G401.6 (cell line): ENCODE data around the gene ALDH1A3.

Experiments used
- FAIRE-seq: peaks from 2 replicates; lab custom pipeline; 2012; peaks lifted over from hg19 to GRCh38; lab: Jason Lieb, UNC

The ALDH1A3 gene

DNA sequence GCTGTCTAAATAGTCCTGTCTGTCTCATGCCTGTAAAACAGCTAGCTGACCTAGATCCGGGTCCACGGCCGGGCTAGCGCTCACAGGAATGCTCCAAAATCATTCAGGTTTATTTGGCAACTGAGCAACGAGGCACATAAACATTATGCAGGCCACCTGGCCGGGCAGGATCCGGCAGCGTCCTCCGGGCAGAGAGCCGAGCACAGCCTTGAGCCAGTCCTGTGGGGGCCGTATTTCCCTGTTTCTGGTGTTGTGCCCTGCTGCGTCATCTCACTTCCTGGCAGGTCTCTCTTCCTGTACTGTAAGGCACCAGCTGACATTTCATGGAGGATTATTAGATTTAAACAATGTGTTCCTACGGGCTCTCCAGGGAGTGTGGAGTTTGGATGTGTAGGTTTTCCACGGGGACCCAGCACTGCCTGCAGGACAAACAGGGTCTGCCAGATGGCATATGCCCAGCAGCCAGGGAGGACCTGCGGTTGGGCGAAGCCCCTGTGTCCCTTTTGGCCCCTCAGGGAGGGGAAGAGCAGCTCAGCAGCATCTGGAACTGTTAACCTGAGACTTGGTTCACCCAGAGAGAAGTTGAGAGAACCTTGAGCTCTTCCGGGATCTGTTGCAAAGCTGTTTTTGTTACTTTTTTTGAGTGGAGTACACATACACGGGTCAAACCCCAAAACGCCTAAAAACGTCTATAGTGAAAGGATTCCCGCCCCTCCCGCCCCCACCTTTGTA lies 23.0 kb downstream of the ALDH1A3 start:
- no peak for FAIRE-seq

DNA sequence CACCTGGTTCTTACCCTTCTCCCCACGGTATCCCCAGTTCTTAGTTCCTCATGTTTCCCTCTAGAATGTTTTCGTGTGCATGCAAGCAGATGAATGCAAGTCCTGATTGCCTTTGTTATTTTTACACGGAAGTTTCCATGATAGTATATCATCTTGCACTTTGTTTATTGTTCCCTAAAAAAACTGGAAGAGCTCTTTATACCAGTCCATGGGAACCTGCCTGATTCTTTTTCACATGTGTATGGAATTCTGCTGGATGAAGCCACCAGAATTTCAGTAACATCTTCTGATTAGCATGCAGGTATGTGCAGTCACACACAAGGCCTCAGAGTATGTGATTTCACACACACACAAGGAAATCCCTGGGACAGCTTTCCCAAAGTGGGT lies 23.5 kb downstream of the ALDH1A3 start:
- FAIRE-seq = no peak

DNA sequence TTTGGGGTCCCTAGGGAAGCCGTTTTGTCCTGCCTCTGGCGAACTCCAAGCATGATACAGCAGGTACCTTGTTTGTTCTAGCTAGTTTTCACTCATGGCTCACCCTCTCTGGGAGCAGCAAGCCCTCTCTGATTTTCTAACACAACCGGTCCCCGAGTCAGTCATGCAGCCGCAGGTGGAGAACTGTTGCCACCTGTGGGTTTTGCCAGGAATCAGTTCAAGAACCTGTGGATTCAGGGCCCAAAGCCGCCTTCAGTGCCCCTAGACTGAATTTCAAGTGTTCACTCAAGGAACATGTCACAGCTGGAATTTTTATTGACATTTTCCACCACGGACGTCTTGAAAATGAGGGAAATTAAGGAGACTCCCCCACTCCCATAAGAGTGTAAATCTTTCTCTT lies 26.2 kb downstream of the ALDH1A3 start:
- no peak for FAIRE-seq

DNA sequence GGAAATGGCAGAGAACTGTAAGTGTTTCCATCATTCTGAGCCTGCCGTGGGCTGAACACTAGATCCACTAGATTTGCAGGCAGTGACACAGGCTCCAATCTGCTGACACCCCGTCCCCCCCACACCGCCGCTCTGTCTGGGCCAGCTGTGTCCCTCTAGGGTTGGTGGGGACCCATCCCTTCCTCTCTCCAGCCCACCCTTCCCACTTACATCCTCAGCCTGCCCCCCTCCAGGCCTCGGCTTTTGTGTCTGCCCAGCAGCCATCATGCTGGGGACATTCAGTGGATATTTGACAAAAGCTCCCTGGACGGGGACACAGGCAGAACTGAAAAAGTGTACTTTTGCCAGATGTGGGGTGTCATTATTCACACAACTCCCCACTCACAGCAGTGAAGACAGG lies 28.8 kb downstream of the ALDH1A3 start:
- FAIRE-seq = no peak

DNA sequence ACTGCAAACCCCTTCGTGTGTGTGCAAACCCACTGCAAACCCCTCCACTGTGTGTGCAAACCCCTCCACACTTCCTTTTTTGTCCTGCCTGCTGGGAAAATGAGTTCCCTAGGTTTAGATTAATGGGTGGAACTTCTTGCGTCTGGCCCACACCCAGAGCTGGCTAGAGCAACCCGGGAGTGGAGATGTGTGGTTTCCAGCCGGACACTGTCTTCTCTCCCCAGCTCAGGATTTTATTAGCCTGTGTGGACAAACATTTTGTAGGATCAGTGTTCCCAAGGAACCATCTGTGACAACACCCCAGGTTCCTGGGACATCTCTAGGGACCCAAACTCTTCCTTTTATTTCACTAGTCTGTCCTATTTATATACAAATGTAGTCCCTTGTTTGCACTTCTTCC lies 29.9 kb downstream of the ALDH1A3 start:
- FAIRE-seq = no peak

DNA sequence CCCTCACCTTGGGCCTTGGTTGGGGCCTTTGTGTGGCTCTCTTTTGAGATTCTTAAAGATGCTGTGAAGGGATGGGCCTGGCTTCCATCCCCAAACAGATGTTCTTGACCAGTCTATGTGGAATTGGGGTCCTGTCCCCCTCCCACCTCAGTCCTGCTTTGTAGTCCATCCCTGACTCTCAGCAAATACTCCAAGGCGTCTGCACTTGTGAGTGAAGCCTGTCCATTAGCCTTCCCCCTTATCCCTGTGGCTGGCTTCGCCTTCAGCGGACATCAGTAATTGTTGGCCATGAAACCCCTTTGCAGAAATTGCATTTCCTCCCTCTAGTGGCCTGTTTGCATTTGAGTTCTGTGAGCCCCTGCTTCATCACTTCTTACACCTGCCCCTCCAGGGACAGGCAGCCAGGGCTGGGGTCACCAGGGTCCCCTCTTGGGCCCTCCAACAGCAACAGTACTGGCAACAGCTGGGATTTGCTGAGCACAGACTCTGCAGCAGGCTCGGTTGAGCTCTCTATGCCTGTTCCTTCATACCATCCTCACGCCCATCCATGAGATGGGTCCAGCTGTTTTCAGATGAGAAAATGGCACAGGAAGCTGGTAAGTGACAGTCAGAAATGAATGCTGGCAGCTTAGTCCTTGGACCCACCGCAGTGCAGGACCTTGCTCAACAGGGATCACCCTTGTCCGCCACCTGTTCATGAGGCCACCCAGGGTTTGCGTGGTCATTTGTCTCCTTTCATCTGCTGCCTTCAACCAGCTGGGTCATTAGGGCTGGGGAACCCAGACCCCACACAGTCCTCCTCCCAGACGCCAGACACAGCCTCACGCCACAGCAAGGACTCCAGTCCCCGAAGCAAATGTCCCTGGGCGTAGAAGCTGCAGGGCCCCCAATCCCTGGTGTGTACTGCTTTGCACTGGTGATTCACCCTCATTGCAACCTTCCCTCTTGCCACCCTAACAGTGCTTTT lies 30.6 kb downstream of the ALDH1A3 start:
- no peak for FAIRE-seq

DNA sequence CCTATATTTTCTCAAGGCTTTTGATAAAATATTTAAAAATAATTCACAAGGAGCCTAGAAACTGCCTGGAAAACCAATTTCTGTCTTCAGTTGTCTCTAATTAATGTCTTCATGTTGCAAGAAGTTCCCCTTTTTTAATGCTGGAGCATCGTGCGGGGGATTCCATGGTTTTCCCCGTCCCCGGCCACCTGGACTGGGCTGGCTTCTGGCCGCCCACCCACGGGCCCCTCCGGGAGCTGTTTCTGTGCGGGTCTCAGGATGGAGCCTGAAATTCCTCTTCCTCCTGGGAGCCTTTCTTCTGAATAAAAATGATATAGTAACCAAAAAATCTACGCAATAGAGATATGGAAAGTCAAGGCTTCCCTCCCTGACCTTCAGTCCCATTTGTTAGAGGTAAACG lies 31.5 kb downstream of the ALDH1A3 start:
- no peak for FAIRE-seq

DNA sequence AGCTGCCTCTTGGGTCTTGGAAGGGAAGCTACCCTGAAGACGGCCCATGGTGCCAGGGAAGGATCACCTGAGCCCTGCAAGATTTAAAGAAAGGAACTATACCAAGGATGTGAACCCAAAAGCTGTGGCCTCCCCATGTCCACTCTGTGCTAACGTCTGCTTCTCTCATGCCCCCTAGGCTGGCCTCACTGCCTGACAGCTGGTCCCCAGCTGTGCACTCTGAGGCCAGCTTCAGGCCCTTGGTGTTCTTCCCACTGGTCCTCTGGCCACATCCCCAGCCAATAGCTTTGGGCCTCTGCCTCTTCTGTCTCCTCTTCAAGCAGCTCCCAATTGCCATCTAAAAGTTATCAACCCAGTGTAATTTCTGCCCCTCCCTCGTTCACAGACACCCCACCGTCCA lies 34.3 kb downstream of the ALDH1A3 start:
- no peak for FAIRE-seq

DNA sequence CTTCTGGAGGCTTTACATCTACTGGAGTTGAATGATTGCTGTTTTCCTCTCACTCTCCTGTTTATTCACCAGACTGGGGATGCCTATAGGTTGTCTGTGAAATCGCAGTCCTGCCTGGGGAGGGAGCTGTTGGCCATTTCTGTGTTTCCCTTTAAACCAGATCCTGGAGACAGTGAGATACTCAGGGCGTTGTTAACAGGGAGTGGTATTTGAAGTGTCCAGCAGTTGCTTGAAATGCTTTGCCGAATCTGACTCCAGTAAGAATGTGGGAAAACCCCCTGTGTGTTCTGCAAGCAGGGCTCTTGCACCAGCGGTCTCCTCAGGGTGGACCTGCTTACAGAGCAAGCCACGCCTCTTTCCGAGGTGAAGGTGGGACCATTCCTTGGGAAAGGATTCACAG lies 35.2 kb downstream of the ALDH1A3 start:
- FAIRE-seq = no peak

DNA sequence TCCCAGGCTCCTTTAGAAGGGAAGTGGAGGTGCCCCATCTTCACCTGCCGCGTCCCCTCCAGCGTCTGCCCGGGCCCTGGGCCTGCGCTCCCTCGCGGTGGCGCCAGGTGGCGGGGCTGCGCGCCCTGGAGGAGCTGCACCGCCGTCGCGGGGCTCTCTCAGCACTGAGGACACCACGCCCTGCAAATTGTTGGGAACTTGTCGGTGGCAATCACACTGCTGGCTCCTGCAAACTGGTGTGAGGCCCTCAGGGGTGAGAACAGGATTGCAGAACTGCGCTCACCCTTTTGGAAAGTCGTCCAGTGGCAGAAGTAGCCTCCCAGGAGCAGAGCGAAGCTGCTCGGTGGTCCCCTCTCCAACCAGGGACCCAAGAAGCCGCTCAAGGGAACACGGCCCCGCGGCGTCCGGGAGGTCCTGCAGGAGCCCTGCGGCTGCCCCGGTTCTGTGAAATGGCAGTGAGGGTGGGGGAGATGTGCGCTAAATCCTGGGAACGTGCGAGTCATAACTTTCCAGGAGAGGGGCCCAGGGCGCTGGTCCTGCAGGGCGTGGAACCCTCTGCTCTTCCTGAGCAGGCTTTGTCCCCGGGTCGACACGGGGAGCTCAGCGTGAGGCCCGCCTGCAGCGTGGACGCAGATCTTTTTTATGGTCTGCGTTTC lies 38.5 kb downstream of the ALDH1A3 start:
- FAIRE-seq = no peak

DNA sequence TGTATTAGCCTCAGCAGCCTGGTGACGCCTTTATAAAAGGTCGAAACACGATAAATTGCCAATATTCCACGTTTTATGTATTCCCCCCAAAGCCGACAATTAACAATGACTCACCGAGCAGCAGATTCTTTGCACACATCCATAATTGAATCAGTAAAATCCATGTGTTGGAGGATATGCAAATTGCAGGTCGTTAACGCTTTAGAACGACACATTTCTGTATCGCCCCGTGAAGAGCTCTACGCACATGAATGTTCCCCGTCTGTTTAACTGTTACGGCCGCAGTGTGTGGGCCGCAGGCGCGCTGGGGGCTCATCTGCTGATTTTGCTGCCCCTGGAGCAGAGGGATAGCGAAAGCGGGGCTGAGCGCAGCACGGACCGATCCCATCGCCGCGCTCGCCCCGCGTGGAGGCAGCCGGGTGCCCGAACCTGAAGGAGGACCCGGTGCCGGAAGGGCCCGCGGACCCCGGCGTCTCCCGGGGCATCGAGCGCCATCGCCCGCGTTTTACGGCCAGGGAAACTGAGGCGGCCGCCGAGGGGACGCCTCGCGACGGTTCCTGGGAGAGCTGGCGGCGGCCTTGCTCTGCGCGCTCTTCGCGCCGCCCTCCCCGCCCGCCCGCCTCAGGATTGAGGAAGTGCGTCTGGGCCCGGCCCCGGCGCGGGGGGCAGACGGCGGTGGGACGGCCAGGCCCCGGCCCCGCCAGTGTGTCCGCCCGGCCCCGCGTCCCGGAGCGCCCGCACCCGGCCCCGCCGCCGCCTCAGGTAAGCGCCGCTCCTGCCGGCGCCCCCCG lies 39.3 kb downstream of the ALDH1A3 start, which contains the start of gene LRRK1:
Gene LRRK1, plus strand, starts transcription at position 668 of the 791 bp plus-strand sequence. CDS start 5,276 bp downstream, outside the sequence.
- no peak for FAIRE-seq

DNA sequence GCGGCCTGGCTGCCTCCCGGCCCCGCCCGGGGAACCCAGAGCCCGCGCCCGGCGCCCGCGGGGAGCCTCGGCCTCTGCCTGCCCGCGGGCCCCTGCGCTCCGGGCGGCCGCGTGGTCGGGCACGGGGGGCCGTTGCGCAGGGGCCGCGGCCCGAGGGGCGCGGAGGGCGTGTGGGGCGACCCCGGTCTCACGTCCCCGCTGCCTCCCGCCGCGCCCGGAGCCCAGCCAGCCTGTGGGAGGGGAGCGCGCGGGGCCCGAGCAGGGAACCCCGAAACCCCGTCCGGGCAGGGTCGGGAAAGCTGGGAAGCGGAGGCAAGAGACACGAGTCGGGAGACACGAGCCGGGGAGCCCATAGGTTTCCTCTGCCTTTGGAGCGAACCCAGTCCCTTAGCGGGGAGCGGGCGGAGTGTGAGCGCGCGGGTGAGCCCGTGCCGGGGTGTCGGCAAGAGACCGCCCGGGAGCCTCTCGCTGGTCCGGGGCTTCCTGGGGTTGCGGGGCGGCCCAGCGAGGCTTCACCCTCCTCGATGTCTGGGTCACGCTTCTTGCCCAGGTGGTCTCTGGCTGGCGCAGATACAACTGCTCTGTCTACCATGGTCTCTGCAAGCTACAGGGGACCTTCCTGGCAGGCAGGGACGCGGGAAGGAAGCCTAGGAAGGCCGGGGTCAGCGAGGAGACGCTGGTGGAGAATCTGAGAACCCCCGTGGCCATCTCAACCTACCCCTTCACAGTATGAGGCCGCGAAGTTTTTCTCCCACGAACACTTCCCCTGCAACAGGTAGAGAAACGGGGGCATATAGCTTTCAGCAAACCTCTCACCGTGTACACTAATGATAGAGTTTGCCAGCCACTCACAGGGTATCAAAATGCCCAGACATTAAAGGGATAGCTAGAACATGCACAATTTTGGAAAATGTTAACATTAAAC lies 40.1 kb downstream of the ALDH1A3 start:
- no peak for FAIRE-seq

DNA sequence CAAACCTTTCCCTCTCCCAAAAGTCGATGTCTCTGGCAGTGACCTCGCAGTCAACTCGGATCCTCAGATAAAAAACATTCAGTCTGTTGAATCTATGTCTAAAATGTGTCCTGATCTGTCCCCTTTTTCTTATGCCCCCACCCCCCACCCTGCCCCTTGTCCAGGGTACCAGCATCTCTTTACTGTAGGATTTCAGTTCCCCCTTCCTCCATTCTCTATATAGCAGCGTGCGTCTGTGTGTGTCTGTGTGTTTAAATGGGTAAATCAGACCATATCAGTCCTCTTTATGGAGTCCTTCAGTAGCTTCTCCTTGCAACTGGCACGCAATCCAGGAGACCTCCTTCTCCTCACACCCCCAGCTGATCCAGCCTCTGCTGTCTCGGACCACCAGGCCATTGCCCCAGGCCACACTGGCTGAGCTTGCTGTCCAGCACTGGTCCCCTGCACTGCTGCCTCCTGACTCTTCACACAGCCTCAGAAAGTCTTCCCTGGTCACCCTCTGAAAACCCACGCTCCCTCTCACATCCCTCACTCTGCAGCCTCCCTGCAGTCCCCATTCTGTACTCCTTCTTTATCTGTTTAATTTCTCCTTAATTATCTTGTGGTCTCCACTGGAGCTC lies 41.0 kb downstream of the ALDH1A3 start:
- FAIRE-seq = no peak

DNA sequence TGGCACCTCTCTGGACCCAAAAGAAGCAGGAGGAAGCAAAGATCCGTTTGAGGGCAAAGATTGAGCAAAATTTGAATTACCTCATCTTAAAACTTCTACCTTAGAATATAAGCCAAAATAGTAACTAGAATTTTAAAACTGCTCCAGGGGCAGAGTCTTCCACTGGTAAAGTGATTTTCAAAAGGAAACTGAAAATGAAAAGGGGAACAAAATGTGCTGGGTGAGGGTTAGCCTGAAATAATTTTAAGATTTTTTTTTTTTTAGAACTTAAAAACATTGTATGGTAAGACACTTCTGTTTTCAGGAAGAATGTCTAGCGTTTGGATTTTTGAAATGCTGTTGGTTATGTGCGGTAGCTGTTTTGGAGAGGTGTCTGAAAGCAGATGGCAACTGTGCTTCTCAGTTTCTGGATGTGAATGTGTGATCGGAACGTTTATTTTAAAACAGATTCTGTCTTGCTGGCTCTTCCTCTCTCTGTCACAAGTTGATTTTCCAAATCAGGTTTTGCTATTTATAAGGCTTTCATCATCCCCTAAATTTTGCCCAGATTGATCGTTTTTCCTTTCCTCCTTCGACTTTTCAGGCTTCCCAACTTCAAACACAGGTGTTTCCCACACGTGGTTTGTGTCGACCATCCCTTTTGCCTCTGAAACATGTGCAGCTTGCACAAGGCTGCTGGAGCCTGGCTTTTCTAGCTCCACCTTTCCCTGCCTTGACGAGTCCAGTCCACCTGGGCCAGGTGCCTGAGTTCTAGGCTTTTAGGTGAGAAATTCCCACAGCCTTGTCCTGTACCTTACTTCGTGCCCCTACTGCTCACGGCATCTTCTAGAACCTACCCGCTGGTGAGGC lies 42.8 kb downstream of the ALDH1A3 start:
- FAIRE-seq = no peak

DNA sequence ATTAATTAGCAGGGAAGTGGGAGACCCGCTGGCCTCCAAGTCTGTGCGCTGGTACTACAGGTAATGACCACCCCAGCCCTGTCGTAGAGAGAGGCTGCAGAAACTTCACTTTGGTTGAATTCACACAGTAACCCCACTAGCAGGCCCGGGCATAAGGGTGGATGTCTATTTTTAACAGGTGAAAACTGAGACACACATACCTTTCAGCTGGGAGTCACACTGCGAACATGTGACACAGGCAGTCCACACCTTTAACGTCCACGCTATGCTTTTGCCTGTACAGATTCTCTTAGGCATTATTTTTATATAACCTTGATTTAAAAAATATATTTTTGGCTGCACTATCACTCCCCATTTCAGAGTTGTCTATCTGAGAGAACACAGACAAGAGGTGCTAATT lies 43.4 kb downstream of the ALDH1A3 start:
- FAIRE-seq = no peak

DNA sequence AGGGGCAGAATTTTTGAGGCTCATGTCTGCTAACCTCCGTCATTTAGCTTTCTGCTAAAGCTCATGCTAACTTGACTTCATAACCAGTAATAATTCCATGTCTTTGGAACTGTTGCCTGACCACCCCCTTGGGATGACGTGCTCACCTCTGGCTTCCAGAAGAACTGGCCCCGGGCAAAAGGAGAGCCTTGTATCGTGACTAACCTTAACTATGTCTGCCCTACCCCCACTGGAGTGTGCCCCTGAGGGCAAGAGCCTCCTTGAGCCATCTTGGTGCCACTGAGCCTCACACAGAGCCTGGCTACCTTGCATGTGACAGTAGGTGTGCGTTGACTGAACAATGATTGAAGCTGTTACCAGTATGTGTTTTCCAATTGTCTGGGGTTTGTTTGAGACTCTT lies 44.3 kb downstream of the ALDH1A3 start:
- no peak for FAIRE-seq

DNA sequence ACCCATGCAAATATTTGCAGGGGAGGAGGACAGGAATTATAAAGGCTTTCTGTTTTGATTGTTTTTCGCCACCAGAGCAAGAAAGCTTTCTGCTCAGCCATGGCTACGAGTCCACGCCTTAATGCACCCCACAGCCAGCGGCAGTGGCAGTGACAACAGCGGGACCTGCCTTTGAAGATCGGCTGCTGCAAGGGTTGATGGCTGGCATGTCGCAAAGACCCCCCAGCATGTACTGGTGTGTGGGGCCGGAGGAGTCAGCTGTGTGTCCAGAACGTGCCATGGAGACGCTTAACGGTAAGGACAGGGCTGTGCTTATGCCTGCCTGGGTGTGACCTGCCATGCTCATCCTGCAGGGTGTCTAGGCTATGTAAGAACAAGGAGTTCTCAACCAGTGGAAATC lies 44.8 kb downstream of the ALDH1A3 start:
- no peak for FAIRE-seq

DNA sequence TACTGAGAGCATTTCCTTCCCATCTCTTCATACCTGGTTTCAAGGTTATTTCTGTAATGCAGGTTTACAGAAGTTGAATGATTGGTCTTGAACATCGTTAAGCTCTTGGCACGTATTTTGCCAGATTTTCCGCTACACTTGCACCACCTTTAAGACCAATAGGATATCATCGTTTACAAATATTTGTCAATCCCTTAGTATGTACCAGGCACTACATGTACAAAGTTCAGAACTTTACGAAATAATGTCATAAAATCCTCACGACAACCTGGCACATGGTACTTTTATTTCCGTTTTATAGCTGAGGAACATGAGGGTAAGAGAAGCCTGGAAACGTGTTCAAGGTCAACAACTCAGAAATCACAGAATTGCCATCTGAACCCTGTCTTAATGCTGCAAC lies 45.8 kb downstream of the ALDH1A3 start:
- FAIRE-seq = no peak

DNA sequence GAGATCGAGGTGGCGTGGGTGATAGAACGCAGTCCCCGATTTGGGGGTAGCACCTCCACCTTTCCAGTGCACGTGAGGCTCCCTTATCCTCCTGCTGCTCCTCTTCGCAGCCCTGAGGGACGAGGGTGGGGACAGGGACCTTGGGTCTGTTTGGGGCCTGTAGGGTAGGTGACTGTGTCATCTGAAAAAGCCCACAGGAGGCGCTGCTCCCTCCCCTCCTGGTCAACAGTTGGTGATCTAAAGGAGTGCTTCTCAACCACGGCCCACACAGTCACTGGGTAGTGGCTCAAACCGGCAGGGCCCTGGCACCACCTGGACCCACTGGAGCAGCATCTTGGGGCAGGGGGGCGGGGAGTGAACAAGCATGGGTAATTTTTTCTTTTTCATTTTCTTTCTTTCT lies 46.6 kb downstream of the ALDH1A3 start:
- no peak for FAIRE-seq
